DOHH2 (cell line): ENCODE measurements around the gene QKI.

Source experiments
- H3F3A ChIP-seq: fragments of 200-600 bp; sonication (generic), shearing (Covaris generic); 2 replicates; pipeline ENCODE4 v1.6.0; 2016; ENCODE audit warnings: antibody characterized with exemption, mild to moderate bottlenecking; ENCODE audit not compliant: control insufficient read depth, insufficient read depth
- H3K27ac ChIP-seq: fragments of 200-600 bp; sonication (generic); 2 replicates; pipeline ENCODE4 v1.5.1; 2014; ENCODE audit warnings: low read depth, mild to moderate bottlenecking, low read length, moderate library complexity
- H3K27me3 ChIP-seq: fragments of 200-600 bp; sonication (generic); 2 replicates; pipeline ENCODE4 v1.6.1; 2014; ENCODE audit warnings: mild to moderate bottlenecking, low read length, mixed read lengths; ENCODE audit not compliant: control insufficient read depth
- H3K36me3 ChIP-seq: fragments of 200-600 bp; sonication (generic); 2 replicates; pipeline ENCODE4 v1.6.1; 2014; ENCODE audit warnings: mild to moderate bottlenecking, low read length, moderate library complexity, mixed read lengths; ENCODE audit not compliant: control insufficient read depth
- H3K4me1 ChIP-seq: fragments of 200-600 bp; sonication (generic); 2 replicates; pipeline ENCODE4 v1.6.1; 2014; ENCODE audit warnings: mild to moderate bottlenecking, low read length, mixed read lengths; ENCODE audit not compliant: control insufficient read depth
- H3K4me2 ChIP-seq: fragments of 200-600 bp; sonication (generic); 2 replicates; pipeline ENCODE4 v1.6.0; 2014; ENCODE audit warnings: mild to moderate bottlenecking, low read length, moderate library complexity
- H3K4me3 ChIP-seq: fragments of 200-600 bp; sonication (generic); 2 replicates; pipeline ENCODE4 v1.5.1; 2014; ENCODE audit warnings: mild to moderate bottlenecking, low read length, mixed read lengths
- H3K79me2 ChIP-seq: fragments of 200-600 bp; sonication (generic); 2 replicates; pipeline ENCODE4 v1.6.1; 2014; ENCODE audit warnings: mild to moderate bottlenecking, low read length, mixed read lengths; ENCODE audit not compliant: control insufficient read depth
- H3K9me2 ChIP-seq: fragments of 200-600 bp; sonication (generic); replicated peaks from 2 replicates; pipeline ENCODE4 v1.6.1; 2014; ENCODE audit warnings: mild to moderate bottlenecking, low read length, mixed read lengths; ENCODE audit not compliant: control insufficient read depth
- H3K9me3 ChIP-seq: fragments of 200-600 bp; sonication (generic); 2 replicates; pipeline ENCODE4 v1.6.1; 2014; ENCODE audit warnings: antibody characterized with exemption, low read length, mixed read lengths; ENCODE audit not compliant: control insufficient read depth, insufficient read depth
- H4K20me1 ChIP-seq: fragments of 200-600 bp; sonication (generic); 2 replicates; pipeline ENCODE4 v1.6.0; 2014; ENCODE audit warnings: low read depth, mild to moderate bottlenecking, antibody characterized with exemption, low read length, moderate library complexity; ENCODE audit not compliant: control insufficient read depth, insufficient read depth
- EZH2phosphoT487 ChIP-seq: fragments of 200-600 bp; sonication (generic); IDR thresholded peaks from 2 replicates; pipeline ENCODE4 v1.6.1; 2017; ENCODE audit warnings: borderline replicate concordance, mild to moderate bottlenecking, antibody characterized with exemption, low read length, moderate library complexity, mixed read lengths
- TF ChIP-seq, protein P1 (sequence below): fragments of 200-600 bp; sonication (generic); IDR thresholded peaks from one replicate; pipeline ENCODE4 v1.5.1; 2014; ENCODE audit warnings: antibody characterized with exemption, mild to moderate bottlenecking, low read depth, low read length; ENCODE audit not compliant: poor library complexity, severe bottlenecking

QKI gene

DNA sequence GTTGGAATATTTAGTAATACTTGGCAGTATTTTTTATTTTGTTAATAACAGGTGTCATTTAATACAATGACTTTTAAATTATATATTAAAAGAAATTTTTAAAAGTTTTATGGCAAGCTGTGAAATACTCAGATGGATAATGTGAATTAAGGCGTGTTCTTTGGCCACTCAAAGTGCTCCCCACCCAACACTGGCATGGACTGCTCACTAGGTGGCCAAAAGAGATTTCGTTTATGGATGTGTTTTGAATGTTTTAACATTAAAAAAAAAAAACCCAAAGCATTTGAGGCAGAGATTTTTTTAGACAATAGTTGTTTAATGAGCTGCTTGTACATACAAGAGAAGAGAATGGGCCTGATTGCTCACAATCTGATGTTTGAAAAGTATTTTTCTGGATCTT lies 86.5 kb downstream of the QKI start:
- Histone ChIP-seq H3K4me2 (no peak overlapping the region), H3K4me1 (no peaks in the 10 kb centered on the region), H3K27me3 (no peaks in the 10 kb centered on the region), H3F3A (peaks cover 4% of the 10 kb centered on the region; the same call in 1 of the 2 replicates), H3K9me2 (no peaks in the 10 kb centered on the region), H3K79me2 (peaks cover 90% of the 10 kb centered on the region), H3K27ac (no peak overlapping the region), H4K20me1 (no peaks in the 10 kb centered on the region), H3K36me3 (peaks cover 9% of the 10 kb centered on the region; the same call in 1 of the 2 replicates), H3K4me3 (no peak overlapping the region), H3K9me3 (peaks cover 22% of the 10 kb centered on the region; the same call in 1 of the 2 replicates)
- TF ChIP-seq, protein P1, sequence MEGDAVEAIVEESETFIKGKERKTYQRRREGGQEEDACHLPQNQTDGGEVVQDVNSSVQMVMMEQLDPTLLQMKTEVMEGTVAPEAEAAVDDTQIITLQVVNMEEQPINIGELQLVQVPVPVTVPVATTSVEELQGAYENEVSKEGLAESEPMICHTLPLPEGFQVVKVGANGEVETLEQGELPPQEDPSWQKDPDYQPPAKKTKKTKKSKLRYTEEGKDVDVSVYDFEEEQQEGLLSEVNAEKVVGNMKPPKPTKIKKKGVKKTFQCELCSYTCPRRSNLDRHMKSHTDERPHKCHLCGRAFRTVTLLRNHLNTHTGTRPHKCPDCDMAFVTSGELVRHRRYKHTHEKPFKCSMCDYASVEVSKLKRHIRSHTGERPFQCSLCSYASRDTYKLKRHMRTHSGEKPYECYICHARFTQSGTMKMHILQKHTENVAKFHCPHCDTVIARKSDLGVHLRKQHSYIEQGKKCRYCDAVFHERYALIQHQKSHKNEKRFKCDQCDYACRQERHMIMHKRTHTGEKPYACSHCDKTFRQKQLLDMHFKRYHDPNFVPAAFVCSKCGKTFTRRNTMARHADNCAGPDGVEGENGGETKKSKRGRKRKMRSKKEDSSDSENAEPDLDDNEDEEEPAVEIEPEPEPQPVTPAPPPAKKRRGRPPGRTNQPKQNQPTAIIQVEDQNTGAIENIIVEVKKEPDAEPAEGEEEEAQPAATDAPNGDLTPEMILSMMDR: no peak
- TF ChIP-seq EZH2phosphoT487: no peak

DNA sequence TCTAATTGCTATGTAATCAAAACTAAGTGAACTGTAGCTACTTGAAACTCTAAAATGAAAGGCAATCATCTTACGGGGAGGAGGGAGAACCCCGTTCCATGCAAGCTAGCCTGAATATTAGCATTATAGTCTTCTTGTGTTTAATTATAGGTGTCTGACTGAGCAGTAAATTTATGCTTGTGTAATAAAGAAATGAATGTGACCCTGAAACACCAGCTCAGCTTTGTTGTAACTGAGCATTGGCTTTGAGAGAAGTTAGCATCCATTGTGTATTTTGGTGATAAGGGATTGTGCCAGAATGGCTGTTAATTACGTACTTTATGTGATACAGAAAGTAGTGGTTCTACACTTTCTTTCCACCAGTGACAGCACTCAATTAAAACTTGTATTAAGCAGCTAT lies 86.9 kb downstream of the QKI start:
- no peak overlapping the region for H3K27ac ChIP-seq
- peaks cover 90% of the 10 kb centered on the region for H3K79me2 ChIP-seq
- H3F3A ChIP-seq: peaks cover 4% of the 10 kb centered on the region; the same call in 1 of the 2 replicates
- H3K27me3 ChIP-seq: no peaks in the 10 kb centered on the region
- no peaks in the 10 kb centered on the region for H4K20me1 ChIP-seq
- no peak for TF ChIP-seq EZH2phosphoT487
- TF ChIP-seq, protein P1: no peak
- no peak overlapping the region for H3K4me2 ChIP-seq
- no peak overlapping the region for H3K4me3 ChIP-seq
- H3K9me3 ChIP-seq: peaks cover 22% of the 10 kb centered on the region; the same call in 1 of the 2 replicates
- H3K4me1 ChIP-seq: no peaks in the 10 kb centered on the region
- peaks cover 12% of the 10 kb centered on the region; the same call in 1 of the 2 replicates for H3K36me3 ChIP-seq
- H3K9me2 ChIP-seq: no peaks in the 10 kb centered on the region

DNA sequence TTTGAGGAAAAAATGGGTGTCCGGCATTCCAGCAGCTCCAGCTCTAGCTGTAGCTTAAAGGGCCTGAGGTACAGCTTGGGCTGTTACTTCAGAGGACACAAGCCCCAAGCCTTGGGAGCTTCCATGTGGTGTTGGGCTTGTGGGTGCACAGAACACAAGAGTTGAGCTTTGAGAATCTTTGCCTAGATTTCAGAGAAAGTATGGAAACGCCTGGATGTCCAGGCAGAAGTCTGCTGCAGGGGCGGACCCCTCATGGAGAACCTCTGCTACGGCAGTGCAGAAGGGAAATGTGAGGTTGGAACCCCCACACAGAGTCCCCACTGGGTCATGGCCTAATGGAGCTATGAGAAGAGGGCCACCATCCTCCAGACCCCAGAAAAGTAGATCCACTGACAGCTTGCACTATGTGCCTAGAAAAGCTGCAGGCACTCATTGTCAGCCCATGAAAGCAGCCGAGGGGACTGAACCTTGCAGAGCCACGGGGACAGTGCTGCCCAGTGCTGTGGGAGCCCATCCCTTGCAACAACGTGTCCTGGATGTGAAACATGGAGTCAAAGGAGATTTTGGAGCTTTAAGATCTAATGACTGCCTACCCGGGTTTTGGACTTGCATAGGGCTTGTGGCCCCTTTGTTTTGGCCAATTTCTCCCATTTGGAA lies 90.6 kb downstream of the QKI start:
- H3K9me3 ChIP-seq: peaks cover 32% of the 10 kb centered on the region; the same call in 1 of the 2 replicates
- no peaks in the 10 kb centered on the region for H3K27me3 ChIP-seq
- no peaks in the 10 kb centered on the region for H3K4me1 ChIP-seq
- no peak overlapping the region for H3K4me3 ChIP-seq
- no peak overlapping the region for H3K27ac ChIP-seq
- H3F3A ChIP-seq: peaks cover 4% of the 10 kb centered on the region; the same call in 1 of the 2 replicates
- no peak overlapping the region for H3K4me2 ChIP-seq
- H3K9me2 ChIP-seq: no peaks in the 10 kb centered on the region
- no peaks in the 10 kb centered on the region for H4K20me1 ChIP-seq
- peaks cover 70% of the 10 kb centered on the region for H3K79me2 ChIP-seq
- peaks cover 20% of the 10 kb centered on the region for H3K36me3 ChIP-seq
- TF ChIP-seq, protein P1: no peak
- no peak for TF ChIP-seq EZH2phosphoT487
